AG04450 (cell line): ENCODE results near the gene RPS6KL1. TPM values are rescaled to one million over a fixed set of nuclear protein-coding genes. Genes with fewer than 3 reads are reported as not detected.

Experiments used
- CTCF ChIA-PET: fragments of 300-600, 350-600 bp; formaldehyde crosslinking; extraction: SDS; loops from one replicate; lab custom pipeline; 2022; ENCODE audit warnings: antibody characterized with exemption, inconsistent platforms; lab: Charles Lee
- POLR2A ChIA-PET: fragments of 350-600 bp; formaldehyde crosslinking; extraction: SDS; loops from one replicate; lab custom pipeline; 2021; ENCODE audit warnings: antibody characterized with exemption, inconsistent platforms; lab: Yijun Ruan, JAX
- DNase-seq: peaks from one replicate; pipeline ENCODE4 v3.0.0-alpha.2; 2011; ENCODE audit warnings: low read depth, low spot score
- H3K27ac ChIP-seq: one replicate; pipeline ENCODE4 v1.5.1; 2012; ENCODE audit warnings: low read depth, low read length, control low read depth
- H3K27me3 ChIP-seq: one replicate; pipeline ENCODE4 v1.6.0; 2012; ENCODE audit warnings: low read length; ENCODE audit not compliant: control insufficient read depth, insufficient read depth
- H3K4me3 ChIP-seq: 2 replicates; pipeline ENCODE4 v1.5.1; 2011; ENCODE audit warnings: mild to moderate bottlenecking, low read depth, low read length, control low read depth
- H3K9me3 ChIP-seq: 2 replicates; pipeline ENCODE4 v1.5.1; 2012; ENCODE audit warnings: low read length; ENCODE audit not compliant: control insufficient read depth, insufficient read depth
- polyA plus RNA-seq: library from polyadenylated mRNA; depleted of rRNA; stranded (reverse); fragments of >200 nt; gene quantifications from 2 replicates; pipeline ENCODE4 v1.2.3, GENCODE V29; 2011
- TF ChIP-seq, protein P1 (sequence below): IDR thresholded peaks from 2 replicates; pipeline ENCODE4 v1.5.1; 2011; ENCODE audit warnings: low read depth, low read length, control low read depth, inconsistent platforms

RPS6KL1 gene
- polyA plus RNA-seq, 1 experiment = 0.64 TPM

DNA sequence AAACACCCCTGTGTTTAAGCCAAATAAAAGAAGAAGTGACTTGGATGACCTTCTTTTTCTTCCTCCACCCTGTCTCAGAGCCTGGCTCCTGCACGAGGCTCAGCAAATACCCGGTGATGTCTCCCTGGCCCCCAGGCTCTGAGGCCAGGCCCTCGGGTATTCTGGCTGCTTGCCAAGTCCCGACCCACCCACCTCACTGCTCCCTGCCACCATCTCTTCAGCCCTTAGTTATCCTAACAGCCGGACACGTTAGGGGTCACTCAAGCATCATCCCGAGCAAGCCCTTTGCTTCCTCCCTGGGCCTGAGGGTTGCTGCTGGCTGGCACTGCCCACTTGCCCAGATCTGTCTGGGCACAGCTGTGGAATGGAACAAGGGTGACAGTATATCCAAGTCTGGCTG, 7.2 kb downstream of the RPS6KL1 start:
- H3K4me3 ChIP-seq = no peak overlapping the region
- no peaks in the 10 kb centered on the region for H3K27me3 ChIP-seq
- ChIA-PET POLR2A (no interaction called here), CTCF (interaction anchor here (1.2 to 2.5 kb wide), 4 partner anchors 10 to 174 kb away, joined by 4 to 25 read pairs (median 10); no protein-coding TSS in a partner anchor)
- no peaks in the 10 kb centered on the region for H3K9me3 ChIP-seq
- TF ChIP-seq, protein P1, sequence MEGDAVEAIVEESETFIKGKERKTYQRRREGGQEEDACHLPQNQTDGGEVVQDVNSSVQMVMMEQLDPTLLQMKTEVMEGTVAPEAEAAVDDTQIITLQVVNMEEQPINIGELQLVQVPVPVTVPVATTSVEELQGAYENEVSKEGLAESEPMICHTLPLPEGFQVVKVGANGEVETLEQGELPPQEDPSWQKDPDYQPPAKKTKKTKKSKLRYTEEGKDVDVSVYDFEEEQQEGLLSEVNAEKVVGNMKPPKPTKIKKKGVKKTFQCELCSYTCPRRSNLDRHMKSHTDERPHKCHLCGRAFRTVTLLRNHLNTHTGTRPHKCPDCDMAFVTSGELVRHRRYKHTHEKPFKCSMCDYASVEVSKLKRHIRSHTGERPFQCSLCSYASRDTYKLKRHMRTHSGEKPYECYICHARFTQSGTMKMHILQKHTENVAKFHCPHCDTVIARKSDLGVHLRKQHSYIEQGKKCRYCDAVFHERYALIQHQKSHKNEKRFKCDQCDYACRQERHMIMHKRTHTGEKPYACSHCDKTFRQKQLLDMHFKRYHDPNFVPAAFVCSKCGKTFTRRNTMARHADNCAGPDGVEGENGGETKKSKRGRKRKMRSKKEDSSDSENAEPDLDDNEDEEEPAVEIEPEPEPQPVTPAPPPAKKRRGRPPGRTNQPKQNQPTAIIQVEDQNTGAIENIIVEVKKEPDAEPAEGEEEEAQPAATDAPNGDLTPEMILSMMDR = no peak
- no peak overlapping the region for H3K27ac ChIP-seq
- no peak for DNase-seq

DNA sequence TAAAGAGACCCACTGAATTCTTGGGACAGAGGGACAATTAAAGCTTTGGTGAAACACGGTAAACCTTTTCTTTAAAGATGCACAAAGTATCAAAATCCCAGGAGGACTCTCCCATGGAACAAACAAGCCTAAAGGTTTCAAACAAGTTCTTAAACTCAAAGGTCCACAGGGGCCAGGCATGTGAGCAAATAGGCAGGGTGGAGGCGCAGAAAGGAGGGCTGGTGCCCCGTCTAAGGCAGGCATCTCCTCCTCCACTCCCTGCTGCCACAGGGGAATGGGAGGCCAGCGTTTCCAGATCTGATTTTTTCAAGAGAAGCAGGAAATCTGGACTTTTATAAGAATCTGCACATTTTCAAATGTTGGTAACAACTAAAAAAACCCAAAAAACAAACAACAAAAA, 7.6 kb downstream of the RPS6KL1 start:
- DNase-seq = no peak
- TF ChIP-seq, protein P1 = no peak
- no peak overlapping the region for H3K27ac ChIP-seq
- POLR2A ChIA-PET = no interaction called here
- no peaks in the 10 kb centered on the region for H3K9me3 ChIP-seq
- H3K4me3 ChIP-seq = no peak overlapping the region
- H3K27me3 ChIP-seq = no peaks in the 10 kb centered on the region
- CTCF ChIA-PET = interaction anchor here (1.2 to 1.7 kb wide), 3 partner anchors 10 to 175 kb away, joined by 4 to 15 read pairs (median 4); no protein-coding TSS in a partner anchor

DNA sequence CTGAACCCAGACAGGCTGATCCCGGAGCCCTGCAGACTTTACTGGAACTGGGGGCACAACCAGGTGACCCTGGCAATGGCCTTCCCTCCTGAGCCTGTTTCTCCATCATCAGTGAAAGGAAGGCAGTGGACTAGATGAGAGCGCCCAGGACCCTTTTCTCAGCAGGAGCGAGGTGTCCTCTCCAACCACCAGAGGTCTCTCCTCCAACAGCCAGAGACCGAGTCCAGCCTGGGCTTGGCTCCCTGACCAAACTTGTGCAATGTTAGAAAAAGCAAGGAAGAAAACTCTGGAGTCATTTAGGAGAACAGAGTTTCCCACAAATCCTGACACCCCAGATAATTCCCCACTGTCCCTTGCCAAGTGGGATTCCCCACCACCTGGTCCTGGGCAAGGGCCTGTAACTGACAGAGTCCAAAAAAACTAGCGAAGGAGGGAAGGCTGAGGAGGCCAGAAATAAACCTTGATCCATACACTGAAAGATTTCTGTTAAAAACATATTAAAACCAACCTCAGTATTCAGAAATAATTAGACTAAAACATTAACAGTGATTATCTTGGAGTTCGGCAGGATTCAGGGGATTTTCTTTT, 9.0 kb downstream of the RPS6KL1 start:
- CTCF ChIA-PET = interaction anchor here (1.6 to 1.7 kb wide), 2 partner anchors 174 to 176 kb away, joined by 4 to 15 read pairs; no protein-coding TSS in a partner anchor
- peak; percentile 46 for DNase-seq
- Histone ChIP-seq H3K27me3 (no peaks in the 10 kb centered on the region), H3K27ac (no peak overlapping the region), H3K9me3 (no peaks in the 10 kb centered on the region), H3K4me3 (no peak overlapping the region)
- TF ChIP-seq, protein P1 = peak; percentile 94
- POLR2A ChIA-PET = no interaction called here

DNA sequence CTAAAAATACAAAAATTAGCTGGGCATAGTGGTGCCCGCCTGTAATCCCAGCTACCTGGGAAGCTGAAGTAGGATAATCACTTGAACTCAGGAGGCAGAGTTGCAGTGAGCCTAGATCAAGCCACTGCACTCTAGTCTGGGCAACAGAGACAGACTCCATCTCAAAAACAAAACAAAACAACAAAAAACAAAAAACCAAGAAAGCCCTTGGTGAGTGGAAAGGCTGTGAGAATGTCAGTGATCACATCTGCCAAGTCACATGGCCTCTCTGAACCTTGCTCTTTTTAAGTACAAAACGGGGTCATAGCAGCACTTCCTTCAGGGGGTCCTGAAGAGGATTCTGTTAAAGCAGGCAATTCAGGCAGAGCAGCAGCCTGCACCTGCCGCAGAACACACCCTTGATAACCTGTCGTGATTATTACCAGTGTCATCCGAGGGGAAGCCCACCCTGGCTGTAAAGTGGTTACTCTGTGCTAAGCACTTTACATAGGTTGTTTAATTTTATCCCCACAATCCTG, 9.6 kb downstream of the RPS6KL1 start:
- Histone ChIP-seq H3K9me3 (no peaks in the 10 kb centered on the region), H3K27me3 (no peaks in the 10 kb centered on the region), H3K4me3 (no peak overlapping the region), H3K27ac (no peak overlapping the region)
- ChIA-PET POLR2A (no interaction called here), CTCF (interaction anchor here (4.1 to 4.5 kb wide), 2 partner anchors 52 to 175 kb away, joined by 21 to 39 read pairs; no protein-coding TSS in a partner anchor)
- TF ChIP-seq, protein P1 = no peak
- no peak for DNase-seq

DNA sequence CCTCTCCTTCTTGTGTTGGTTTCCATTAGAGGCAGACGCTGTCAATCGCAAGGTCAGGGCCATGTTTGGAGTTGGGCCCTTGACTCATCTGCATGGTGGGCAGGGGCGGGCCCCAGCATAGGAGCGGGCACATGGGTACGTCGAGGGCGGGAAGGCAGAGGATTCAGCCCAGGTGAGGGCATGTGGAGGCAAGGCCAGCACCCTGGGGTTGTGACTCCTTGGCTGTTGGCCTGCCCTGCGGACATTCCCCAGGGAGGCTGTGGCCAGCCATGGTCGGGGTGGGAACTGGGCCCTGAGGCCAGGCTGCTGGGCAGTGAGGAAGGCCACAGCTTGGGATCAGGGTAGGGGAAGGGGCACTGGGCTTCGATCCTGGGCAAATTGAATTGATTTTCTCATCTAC, 10.3 kb downstream of the RPS6KL1 start:
- Histone ChIP-seq H3K27ac (no peak overlapping the region), H3K27me3 (no peaks in the 10 kb centered on the region), H3K9me3 (no peaks in the 10 kb centered on the region), H3K4me3 (no peak overlapping the region)
- ChIA-PET CTCF (interaction anchor here (4.1 to 4.5 kb wide), 2 partner anchors 52 to 175 kb away, joined by 21 to 39 read pairs; no protein-coding TSS in a partner anchor), POLR2A (no interaction called here)
- TF ChIP-seq, protein P1 = no peak
- no peak for DNase-seq
